Measurements from ENCODE around the gene PIAS1.
"Not testable (repeated sequence)": the region's sequence is repeated elsewhere in the genome, so short reads cannot be mapped to it uniquely, and the experiment has no call there.

GRCh38 chr15:68234520-68234919, 180.4 kb downstream of the PIAS1 start:
- not testable (repeated sequence) for TF ChIP-seq CTCF (conservative IDR thresholded peaks at IDR 0.05; ENCODE audit: low read length); EZH2phosphoT487 (IDR thresholded peaks at IDR 0.05; ENCODE audit: borderline replicate concordance, low read depth, low read length)
